ENCODE measurements around the gene LILRB5.
"Not testable (repeated sequence)": the region's sequence is repeated elsewhere in the genome, so short reads cannot be mapped to it uniquely, and the experiment has no call there.

Gene LILRB5

GRCh38 chr19:54216869-54217268 is 40.2 kb downstream of the LILRB5 start:
- DNase-seq (ENCODE audit: low read depth in 2 of 2): no peak

DNA sequence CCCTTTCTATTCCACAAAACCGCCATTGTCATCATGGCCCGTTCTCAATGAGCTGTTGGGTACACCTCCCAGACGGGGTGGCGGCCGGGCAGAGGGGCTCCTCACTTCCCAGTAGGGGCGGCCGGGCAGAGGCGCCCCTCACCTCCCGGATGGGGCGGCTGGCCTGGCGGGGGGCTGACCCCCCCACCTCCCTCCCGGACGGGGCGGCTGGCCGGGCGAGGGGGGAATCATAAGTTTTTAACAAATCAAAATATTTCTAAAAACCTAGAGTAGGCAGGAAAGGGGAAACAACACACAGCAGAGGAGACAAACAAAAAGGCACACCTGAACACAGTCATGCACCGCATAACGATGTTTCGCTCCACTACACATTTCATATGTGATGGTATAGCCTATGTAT is 42.3 kb downstream of the LILRB5 start:
- DNase-seq (ENCODE audit: low read depth in 2 of 2): not testable (repeated sequence)

DNA sequence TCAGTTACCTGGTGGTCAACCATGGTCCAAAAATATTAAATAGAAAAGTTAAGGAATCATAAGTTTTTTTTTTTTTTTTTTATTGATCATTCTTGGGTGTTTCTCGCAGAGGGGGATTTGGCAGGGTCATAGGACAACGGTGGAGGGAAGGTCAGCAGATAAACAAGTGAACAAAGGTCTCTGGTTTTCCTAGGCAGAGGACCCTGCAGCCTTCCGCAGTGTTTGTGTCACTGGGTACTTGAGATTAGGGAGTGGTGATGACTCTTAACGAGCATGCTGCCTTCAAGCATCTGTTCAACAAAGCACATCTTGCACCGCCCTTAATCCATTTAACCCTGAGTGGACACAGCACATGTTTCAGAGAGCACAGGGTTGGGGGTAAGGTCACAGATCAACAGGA is 42.9 kb downstream of the LILRB5 start:
- DNase-seq (ENCODE audit: low read depth in 2 of 2): not testable (repeated sequence)

DNA sequence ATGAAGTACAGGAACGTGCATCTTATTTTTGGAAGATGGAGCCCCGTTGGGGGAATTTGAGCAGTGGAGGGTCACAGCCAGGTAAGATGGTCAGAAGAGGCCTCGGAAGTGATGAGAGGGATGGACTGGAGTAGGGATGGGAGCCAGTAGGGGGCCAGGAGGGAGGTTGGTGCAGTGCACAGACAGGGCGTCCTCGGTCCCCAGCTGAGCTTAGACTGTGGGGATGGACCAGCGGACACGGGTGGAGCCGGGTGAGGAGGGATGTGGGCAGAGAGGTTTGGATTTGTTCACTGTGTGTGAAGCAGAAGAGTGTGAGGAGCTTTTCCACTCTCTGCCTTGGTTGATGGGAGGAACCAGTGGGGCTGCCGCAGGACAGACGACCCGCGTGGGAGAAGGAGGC is 45.8 kb downstream of the LILRB5 start:
- DNase-seq (ENCODE audit: low read depth in 2 of 2): no peak

GRCh38 chr19:54209811-54210494 is 47.1 kb downstream of the LILRB5 start:
- DNase-seq (ENCODE audit: low read depth in 2 of 2): no peak

DNA sequence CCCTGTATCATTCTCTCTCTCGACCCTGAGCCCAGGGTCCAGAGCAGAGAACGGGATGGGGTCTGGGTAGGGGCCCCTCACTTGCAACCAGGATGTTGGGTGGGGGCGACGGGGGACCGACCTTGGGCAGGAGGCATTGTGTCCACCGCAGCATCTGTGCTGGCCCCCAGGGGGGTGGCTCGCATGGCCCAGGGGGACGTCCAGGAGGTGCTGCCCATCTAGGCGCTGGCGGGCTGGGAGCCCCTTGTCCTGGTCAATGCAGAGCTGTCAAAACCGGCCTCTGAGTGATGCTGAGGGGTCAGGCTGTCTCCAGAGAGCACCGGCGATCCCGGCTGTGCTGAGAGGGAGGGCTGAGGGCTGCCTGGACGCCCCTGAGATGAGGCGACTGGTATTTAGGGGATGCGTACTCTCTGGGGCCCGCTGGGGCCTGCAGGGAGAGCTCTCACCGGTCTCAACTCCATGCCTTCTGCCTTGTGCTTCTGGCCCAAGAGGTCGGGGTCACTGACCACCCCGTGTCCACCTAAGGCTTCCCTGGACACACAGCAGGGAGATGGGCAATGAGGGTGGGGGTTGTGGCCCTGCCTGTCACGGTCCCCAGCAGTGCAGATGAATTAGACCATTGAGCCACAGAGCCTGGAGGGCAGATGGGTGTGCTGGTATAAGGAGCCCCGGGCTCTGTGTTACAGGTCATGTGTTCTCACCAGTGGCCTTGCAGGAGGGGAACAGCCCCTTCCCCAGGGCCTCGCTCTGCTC is 47.8 kb downstream of the LILRB5 start:
- no peak for DNase-seq (ENCODE audit: low read depth in 2 of 2)

GRCh38 chr19:54208784-54209057 is 48.4 kb downstream of the LILRB5 start:
- DNase-seq (ENCODE audit: low read depth in 2 of 2): no peak

GRCh38 chr19:54207983-54208783 is 48.9 kb downstream of the LILRB5 start:
- DNase-seq (ENCODE audit: low read depth in 2 of 2): no peak

GRCh38 chr19:54207676-54207982 is 49.4 kb downstream of the LILRB5 start:
- DNase-seq (ENCODE audit: low read depth in 2 of 2): no peak

GRCh38 chr19:54207193-54207592 is 49.9 kb downstream of the LILRB5 start:
- DNase-seq (ENCODE audit: low read depth in 2 of 2): not testable (repeated sequence)

DNA sequence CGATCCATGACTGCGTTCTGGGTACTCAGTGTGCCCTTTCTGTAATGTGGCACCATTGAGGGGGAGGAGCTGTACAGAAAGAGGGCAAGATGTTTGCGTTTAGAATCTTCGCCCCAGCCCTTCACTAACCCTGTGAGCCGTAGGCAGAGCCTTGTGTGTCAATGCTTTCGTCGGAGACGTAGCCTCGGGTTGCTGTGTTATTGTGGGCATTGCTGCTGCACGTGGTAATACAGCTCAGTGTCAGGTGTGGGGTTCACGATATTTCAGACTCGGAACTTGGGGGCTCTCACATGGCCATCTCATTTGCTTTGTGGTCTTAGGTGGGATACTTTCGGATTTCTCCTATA is 50.3 kb downstream of the LILRB5 start:
- no peak for DNase-seq (ENCODE audit: low read depth in 2 of 2)

DNA sequence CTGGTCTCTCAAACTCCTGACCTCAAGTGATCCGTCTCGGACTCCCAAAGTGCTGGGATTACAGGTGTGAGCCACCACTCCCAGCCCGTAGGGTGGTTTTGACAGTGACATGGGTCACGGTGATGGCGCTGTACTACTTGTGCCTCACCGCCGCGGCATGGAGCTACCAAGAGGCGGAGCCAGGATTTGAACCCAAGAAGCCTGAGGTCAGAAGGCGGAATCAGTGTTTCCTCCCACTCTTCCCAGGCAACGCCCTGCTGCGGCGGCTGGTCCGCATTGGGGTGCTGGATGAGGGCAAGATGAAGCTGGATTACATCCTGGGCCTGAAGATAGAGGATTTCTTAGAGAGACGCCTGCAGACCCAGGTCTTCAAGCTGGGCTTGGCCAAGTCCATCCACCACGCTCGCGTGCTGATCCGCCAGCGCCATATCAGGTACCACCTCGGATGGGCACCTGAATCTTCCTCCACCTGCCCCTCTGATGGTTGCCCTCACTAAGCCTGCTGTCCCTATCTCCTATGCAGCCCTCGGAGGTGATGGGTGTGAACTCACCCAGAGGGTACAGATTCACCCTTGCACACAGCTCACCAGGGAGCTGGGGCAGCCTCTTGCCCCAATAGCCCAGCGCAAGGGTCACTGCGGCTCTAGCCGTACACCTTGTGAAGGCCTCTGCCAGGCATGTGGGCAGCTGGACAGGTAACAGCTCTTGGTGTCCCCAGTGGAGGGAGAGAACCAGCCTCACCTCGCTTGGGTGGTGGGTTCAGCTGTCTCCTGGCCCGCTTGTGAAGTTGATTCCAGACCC is 50.8 kb downstream of the LILRB5 start:
- no peak for DNase-seq (ENCODE audit: low read depth in 2 of 2)

GRCh38 chr19:54204767-54205468 is 52.2 kb downstream of the LILRB5 start:
- no peak for DNase-seq (ENCODE audit: low read depth in 2 of 2)

- no peak for DNase-seq (ENCODE audit: low read depth in 2 of 2)
Observed at GRCh38 chr19:54203151-54203611, 53.9 kb downstream of the LILRB5 start.

GRCh38 chr19:54201980-54202379 is 55.1 kb downstream of the LILRB5 start:
- DNase-seq (ENCODE audit: low read depth in 2 of 2): no peak

DNA sequence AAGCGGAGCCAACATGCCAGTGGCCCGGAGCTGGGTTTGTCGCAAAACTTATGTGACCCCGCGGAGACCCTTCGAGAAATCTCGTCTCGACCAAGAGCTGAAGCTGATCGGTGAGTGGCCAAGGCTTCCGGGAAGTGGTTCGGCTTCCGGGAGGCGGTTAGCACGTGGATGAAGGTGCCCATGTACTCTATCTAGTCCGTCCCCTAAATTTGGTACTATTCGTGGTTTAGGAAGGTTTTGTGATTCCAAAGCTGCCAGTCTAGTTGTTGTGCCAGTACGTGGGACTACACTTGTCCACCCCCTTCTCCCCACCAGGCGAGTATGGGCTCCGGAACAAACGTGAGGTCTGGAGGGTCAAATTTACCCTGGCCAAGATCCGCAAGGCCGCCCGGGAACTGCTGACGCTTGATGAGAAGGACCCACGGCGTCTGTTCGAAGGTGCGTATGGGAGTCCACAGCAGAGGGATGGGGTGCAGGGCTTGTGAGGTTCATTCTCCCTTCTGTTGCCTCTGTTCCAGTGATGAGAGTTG is 55.8 kb downstream of the LILRB5 start:
- DNase-seq (ENCODE audit: low read depth in 2 of 2): no peak

All from activated CD4-positive, alpha-beta T cell treated with anti-CD3 and anti-CD28 coated beads for 24 hours (primary cell).